ENCODE measurements around the gene DMRTA1.

Gene DMRTA1

GRCh38 chr9:22440841-22441240, 5.8 kb upstream of the DMRTA1 start:
- no peak overlapping the region for H3K4me3 ChIP-seq (ENCODE audit: low read depth, low read length)
- no peak for DNase-seq (ENCODE audit: low read depth)
- in situ Hi-C loops (cut with HindIII; ENCODE audit: low sequenced_read_pairs) = no loop called here
- no peak for TF ChIP-seq CTCF (IDR thresholded peaks at IDR 0.05; ENCODE audit: low read depth, low read length, missing control alignments)

GRCh38 chr9:22446950-22447617, 460 bp downstream of the DMRTA1 start:
- peak overlapping the region; percentile 71 for H3K4me3 ChIP-seq (ENCODE audit: low read depth, low read length)
- peak; percentile 22 for TF ChIP-seq CTCF (IDR thresholded peaks at IDR 0.05; ENCODE audit: low read depth, low read length, missing control alignments)
- in situ Hi-C loops (cut with HindIII; ENCODE audit: low sequenced_read_pairs) = no loop called here
- no peak for DNase-seq (ENCODE audit: low read depth)

GRCh38 chr9:22447618-22448305, 1.1 kb downstream of the DMRTA1 start:
- H3K4me3 ChIP-seq (ENCODE audit: low read depth, low read length) = peak overlapping the region; percentile 71
- in situ Hi-C loops (cut with HindIII; ENCODE audit: low sequenced_read_pairs) = no loop called here
- no peak for DNase-seq (ENCODE audit: low read depth)
- no peak for TF ChIP-seq CTCF (IDR thresholded peaks at IDR 0.05; ENCODE audit: low read depth, low read length, missing control alignments)

GRCh38 chr9:22449719-22450118, 3.1 kb downstream of the DMRTA1 start:
- no peak for DNase-seq (ENCODE audit: low read depth)
- in situ Hi-C loops (cut with HindIII; ENCODE audit: low sequenced_read_pairs) = no loop called here
- no peak for TF ChIP-seq CTCF (IDR thresholded peaks at IDR 0.05; ENCODE audit: low read depth, low read length, missing control alignments)
- H3K4me3 ChIP-seq (ENCODE audit: low read depth, low read length) = no peak overlapping the region

- in situ Hi-C loops (cut with HindIII; ENCODE audit: low sequenced_read_pairs) = no loop called here
- peak; percentile 22 for DNase-seq (ENCODE audit: low read depth)
- no peak overlapping the region for H3K4me3 ChIP-seq (ENCODE audit: low read depth, low read length)
- TF ChIP-seq CTCF (IDR thresholded peaks at IDR 0.05; ENCODE audit: low read depth, low read length, missing control alignments) = peak; percentile 75
Measured at GRCh38 chr9:22452415-22453010, 5.9 kb downstream of the DMRTA1 start.

- H3K4me3 ChIP-seq (ENCODE audit: low read depth, low read length) = no peak overlapping the region
- TF ChIP-seq CTCF (IDR thresholded peaks at IDR 0.05; ENCODE audit: low read depth, low read length, missing control alignments) = no peak
- in situ Hi-C loops (cut with HindIII; ENCODE audit: low sequenced_read_pairs) = no loop called here
- DNase-seq (ENCODE audit: low read depth) = no peak
Measured at GRCh38 chr9:22454016-22454415, 7.4 kb downstream of the DMRTA1 start.
